Measurements from ENCODE around the gene ARNT2. TPM values are rescaled to one million over a fixed set of nuclear protein-coding genes. Genes with fewer than 3 reads are reported as not detected.

The ARNT2 gene
- total RNA-seq, 2 experiments from 2014 or later, result 0.34 TPM; not detected in 1

DNA sequence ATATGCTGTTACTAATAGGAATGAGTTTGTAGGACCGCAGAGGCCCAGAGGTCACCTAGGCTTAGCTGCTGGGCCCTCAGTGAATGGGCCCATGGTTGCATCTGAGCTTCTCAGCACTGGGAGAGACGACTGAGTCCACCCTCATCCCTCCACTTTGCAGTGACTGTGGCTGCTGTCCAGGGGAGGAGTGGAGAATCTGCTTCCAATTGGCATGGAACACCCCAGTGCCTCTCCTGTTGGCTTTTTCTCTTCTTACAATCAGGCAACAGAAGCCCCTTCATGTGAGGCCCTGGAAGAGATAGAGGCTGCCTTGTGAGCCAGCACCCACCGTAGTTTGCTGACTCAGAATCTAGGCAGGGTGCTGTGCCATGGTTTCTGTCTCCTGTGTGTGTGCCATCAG, 55.6 kb downstream of the ARNT2 start:
- Mint-ChIP-seq H3K36me3 (ENCODE audit: low read depth) (no peaks in the 10 kb centered on the region), H3K27me3 (peaks cover 4% of the 10 kb centered on the region), H3K27ac (no peak overlapping the region), H3K4me1 (ENCODE audit: low read depth) (no peaks in the 10 kb centered on the region), H3K9me3 (no peaks in the 10 kb centered on the region), H3K4me3 (no peak overlapping the region)
- POLR2A ChIA-PET, result no interaction called here
- DNase-seq, result no peak
- TF ChIP-seq, protein P1, sequence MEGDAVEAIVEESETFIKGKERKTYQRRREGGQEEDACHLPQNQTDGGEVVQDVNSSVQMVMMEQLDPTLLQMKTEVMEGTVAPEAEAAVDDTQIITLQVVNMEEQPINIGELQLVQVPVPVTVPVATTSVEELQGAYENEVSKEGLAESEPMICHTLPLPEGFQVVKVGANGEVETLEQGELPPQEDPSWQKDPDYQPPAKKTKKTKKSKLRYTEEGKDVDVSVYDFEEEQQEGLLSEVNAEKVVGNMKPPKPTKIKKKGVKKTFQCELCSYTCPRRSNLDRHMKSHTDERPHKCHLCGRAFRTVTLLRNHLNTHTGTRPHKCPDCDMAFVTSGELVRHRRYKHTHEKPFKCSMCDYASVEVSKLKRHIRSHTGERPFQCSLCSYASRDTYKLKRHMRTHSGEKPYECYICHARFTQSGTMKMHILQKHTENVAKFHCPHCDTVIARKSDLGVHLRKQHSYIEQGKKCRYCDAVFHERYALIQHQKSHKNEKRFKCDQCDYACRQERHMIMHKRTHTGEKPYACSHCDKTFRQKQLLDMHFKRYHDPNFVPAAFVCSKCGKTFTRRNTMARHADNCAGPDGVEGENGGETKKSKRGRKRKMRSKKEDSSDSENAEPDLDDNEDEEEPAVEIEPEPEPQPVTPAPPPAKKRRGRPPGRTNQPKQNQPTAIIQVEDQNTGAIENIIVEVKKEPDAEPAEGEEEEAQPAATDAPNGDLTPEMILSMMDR (IDR thresholded peaks at IDR 0.05), result no peak
- intact Hi-C loops (cut with micrococcal nuclease), result loop anchor here (5.0 kb wide), 1 partner anchor 512 kb away; no protein-coding TSS in a partner anchor
- CTCF ChIA-PET, result interaction anchor here (9.0 kb wide), 1 partner anchor 318 kb away, joined by 104 read pairs; the partner anchor contains the start of gene CEMIP
- ATAC-seq, result no peak

DNA sequence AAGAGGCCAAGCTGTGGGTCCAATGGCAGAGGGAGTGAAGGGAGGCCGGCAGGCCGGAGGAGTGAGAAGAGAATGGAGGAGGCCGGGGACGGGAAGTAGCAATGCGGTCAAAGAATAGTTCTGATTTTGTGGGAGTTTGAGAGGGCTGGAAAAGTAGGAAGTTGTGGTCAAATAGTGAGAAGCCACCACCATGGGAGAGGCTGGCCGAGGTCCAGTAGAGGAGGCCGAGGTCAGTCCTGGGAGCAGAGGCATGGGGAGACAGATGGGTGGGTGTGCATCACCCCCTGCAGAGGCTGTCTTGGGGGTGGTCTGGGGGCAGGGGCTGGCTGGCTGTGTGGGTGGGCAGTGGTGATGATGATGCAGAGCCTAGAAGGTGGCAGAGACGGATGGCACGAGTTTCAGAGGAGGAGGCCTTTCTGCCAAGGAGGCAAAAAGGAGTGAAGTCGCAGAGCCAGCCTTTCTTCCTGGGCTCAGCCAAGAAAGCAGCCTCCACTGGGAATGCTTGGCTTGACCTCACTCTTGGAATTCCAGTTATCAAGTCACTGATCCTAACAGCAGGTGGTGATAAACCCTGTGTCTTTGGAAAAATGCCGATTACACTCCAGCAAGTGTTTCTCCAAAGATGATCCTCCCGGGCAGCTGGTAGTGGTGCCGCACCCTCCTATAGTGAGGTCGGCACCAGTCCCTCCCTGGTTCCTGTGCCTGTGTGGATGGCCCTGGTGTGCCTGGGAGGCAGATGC, 57.3 kb downstream of the ARNT2 start:
- Mint-ChIP-seq H3K4me3 (no peak overlapping the region), H3K27ac (no peak overlapping the region), H3K36me3 (ENCODE audit: low read depth) (no peaks in the 10 kb centered on the region), H3K27me3 (no peaks in the 10 kb centered on the region), H3K9me3 (no peaks in the 10 kb centered on the region), H3K4me1 (ENCODE audit: low read depth) (no peaks in the 10 kb centered on the region)
- intact Hi-C loops (cut with micrococcal nuclease), result no loop called here
- CTCF ChIA-PET, result no interaction called here
- TF ChIP-seq, protein P1 (IDR thresholded peaks at IDR 0.05), result no peak
- ATAC-seq (no peak), DNase-seq (no peak)
- POLR2A ChIA-PET, result no interaction called here

DNA sequence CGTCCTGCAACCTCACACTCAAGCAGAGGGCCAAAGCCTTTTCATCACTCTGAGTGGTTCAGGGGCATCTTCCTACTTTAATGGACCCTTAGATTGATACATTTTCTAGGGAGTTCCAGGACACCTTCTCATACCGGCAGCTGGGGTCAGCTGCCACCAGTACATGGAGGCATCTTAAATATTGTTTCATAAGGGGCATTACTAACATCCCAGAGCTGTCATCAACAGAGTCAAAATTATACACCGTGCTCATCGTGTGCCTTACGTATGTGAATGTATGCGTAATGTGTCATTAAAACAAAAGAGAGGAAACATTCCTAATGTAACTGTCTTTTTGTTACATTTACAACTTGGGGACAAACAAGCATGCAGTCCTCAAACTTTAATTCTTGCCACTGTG, 57.9 kb downstream of the ARNT2 start:
- CTCF ChIA-PET, result interaction anchor here (1.4 kb wide), 1 partner anchor 315 kb away, joined by 3 read pairs; no protein-coding TSS in a partner anchor
- Mint-ChIP-seq H3K4me1 (ENCODE audit: low read depth) (no peaks in the 10 kb centered on the region), H3K9me3 (no peaks in the 10 kb centered on the region), H3K27ac (no peak overlapping the region), H3K4me3 (no peak overlapping the region), H3K27me3 (no peaks in the 10 kb centered on the region), H3K36me3 (ENCODE audit: low read depth) (no peaks in the 10 kb centered on the region)
- ATAC-seq (no peak), DNase-seq (no peak)
- TF ChIP-seq, protein P1 (IDR thresholded peaks at IDR 0.05), result no peak
- POLR2A ChIA-PET, result no interaction called here
- intact Hi-C loops (cut with micrococcal nuclease), result no loop called here

DNA sequence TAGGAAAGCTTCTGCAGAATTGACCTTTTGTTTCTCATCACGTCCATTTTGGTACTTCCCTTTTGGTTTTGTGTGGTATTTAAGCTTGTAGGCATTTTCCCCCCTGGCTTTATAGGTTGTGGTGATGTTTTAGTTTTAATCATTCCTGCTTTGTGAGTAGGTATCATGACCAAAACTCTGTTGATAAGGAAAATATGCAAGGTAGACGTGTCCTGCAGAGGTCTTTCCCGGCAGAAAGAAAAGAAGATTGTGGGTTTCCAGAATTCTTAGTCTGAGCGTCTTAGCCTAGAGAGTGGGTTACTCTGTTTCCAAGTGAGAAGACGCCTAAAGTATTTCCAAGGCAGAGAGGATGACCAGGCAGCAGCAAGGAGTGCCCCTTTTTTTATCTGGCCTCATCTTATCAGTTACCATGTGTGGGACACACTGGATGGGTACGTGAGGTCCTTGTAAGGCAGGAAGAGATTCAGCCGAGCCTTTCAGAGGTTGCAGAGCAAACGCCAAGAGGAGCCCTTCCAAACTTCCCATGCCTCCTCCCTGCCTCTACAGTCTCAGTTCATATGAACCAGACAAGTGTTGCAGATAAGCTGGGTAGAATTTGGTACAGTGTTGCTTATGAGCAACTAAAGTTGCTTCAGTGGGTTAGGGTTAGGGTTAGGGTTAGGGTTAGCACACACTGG, 58.8 kb downstream of the ARNT2 start:
- no peak for DNase-seq
- ATAC-seq, result no peak
- Mint-ChIP-seq H3K9me3 (no peaks in the 10 kb centered on the region), H3K36me3 (ENCODE audit: low read depth) (no peaks in the 10 kb centered on the region), H3K27ac (no peak overlapping the region), H3K4me3 (no peak overlapping the region), H3K4me1 (ENCODE audit: low read depth) (no peaks in the 10 kb centered on the region), H3K27me3 (peaks cover 2% of the 10 kb centered on the region)
- intact Hi-C loops (cut with micrococcal nuclease), result no loop called here
- POLR2A ChIA-PET, result no interaction called here
- CTCF ChIA-PET, result interaction anchor here (1.4 to 1.5 kb wide), 2 partner anchors 313 to 314 kb away, joined by 3 to 4 read pairs; no protein-coding TSS in a partner anchor
- TF ChIP-seq, protein P1 (IDR thresholded peaks at IDR 0.05), result no peak

All from activated CD8-positive, alpha-beta T cell treated with anti-CD3 and anti-CD28 coated beads for 36 hours (primary cell).